ENCODE data around the gene NEK1. TPM values are rescaled to one million over a fixed set of nuclear protein-coding genes. Genes with fewer than 3 reads are reported as not detected.
"Not testable (repeated sequence)": the region's sequence is repeated elsewhere in the genome, so short reads cannot be mapped to it uniquely, and the experiment has no call there.

The NEK1 gene
- total RNA-seq, 1 experiment from 2014 or later, result 18.6 TPM

DNA sequence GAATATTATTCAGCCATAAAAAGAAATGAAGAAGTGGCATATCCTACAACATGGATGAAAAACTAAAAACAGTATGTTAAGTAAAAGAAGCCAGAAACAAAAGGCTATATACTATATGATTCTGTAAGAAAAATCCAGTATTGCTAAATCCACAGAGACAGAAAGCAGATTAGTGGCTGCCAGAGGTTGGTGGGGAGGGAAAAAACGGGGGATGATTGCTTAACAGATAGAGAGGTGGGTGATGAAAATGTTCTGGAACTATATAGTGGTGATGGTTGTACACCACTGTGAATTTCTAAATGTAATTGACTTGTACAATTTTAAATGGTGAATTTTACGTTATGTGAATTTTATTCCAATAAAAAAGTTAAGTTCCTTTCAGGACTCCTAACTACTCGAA is 184.0 kb downstream of the NEK1 start:
- no TSS peak for BruUV-seq (replicated peaks)
- Histone ChIP-seq H3K9me3 (ENCODE audit: insufficient read depth, low read depth) (no peaks in the 10 kb centered on the region), H3K27ac (no peak overlapping the region), H3F3A (ENCODE audit: insufficient read depth, low read depth) (no peaks in the 10 kb centered on the region), H3K4me2 (no peak overlapping the region), H3K4me3 (no peak overlapping the region), H3K27me3 (ENCODE audit: insufficient read depth, low read depth) (no peaks in the 10 kb centered on the region), H3K9me2 (ENCODE audit: insufficient read depth) (no peaks in the 10 kb centered on the region), H4K20me1 (ENCODE audit: insufficient read depth) (no peaks in the 10 kb centered on the region), H3K4me1 (replicated peaks; ENCODE audit: insufficient read depth) (no peaks in the 10 kb centered on the region), H2AFZ (no peak overlapping the region), H3K79me2 (ENCODE audit: low read depth) (no peaks in the 10 kb centered on the region), H3K36me3 (ENCODE audit: low read depth) (no peaks in the 10 kb centered on the region)
- CTCF ChIA-PET, result no interaction called here
- TF ChIP-seq, protein P1, sequence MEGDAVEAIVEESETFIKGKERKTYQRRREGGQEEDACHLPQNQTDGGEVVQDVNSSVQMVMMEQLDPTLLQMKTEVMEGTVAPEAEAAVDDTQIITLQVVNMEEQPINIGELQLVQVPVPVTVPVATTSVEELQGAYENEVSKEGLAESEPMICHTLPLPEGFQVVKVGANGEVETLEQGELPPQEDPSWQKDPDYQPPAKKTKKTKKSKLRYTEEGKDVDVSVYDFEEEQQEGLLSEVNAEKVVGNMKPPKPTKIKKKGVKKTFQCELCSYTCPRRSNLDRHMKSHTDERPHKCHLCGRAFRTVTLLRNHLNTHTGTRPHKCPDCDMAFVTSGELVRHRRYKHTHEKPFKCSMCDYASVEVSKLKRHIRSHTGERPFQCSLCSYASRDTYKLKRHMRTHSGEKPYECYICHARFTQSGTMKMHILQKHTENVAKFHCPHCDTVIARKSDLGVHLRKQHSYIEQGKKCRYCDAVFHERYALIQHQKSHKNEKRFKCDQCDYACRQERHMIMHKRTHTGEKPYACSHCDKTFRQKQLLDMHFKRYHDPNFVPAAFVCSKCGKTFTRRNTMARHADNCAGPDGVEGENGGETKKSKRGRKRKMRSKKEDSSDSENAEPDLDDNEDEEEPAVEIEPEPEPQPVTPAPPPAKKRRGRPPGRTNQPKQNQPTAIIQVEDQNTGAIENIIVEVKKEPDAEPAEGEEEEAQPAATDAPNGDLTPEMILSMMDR (conservative IDR thresholded peaks at IDR 0.05), result no peak
- TF ChIP-seq EZH2 (IDR thresholded peaks at IDR 0.05; ENCODE audit: low read depth), result no peak
- DNase-seq, result no peak
- intact Hi-C loops (cut with micrococcal nuclease; ENCODE audit: unreplicated experiment), result no loop called here
- POLR2A ChIA-PET (ENCODE audit: unreplicated experiment), result no interaction called here

DNA sequence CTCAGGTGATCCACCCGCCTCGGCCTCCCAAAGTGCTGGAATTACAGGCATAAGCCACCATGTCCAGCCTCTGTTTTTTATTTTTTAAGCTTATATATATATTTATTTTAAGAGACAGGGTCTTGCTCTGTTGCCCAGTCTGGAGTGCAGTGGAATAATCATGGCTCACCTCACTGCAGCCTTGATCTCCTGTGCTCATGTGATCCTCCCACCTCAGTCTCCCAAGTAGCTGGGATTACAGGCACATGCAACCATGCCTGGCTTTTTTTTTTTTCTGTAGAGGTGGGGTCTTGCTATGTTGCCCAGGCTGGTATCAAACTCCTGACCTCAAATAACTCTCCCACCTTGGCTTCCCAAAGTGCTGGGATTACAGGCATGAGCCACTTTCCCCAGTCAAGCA is 184.7 kb downstream of the NEK1 start:
- H3K9me2 ChIP-seq (ENCODE audit: insufficient read depth); H3K27me3 ChIP-seq (ENCODE audit: insufficient read depth, low read depth); H3K4me1 ChIP-seq (replicated peaks; ENCODE audit: insufficient read depth); intact Hi-C loops (cut with micrococcal nuclease; ENCODE audit: unreplicated experiment); BruUV-seq (replicated peaks); CTCF ChIA-PET; DNase-seq; H3F3A ChIP-seq (ENCODE audit: insufficient read depth, low read depth); H4K20me1 ChIP-seq (ENCODE audit: insufficient read depth); H3K27ac ChIP-seq; H3K4me3 ChIP-seq; H3K4me2 ChIP-seq; H3K9me3 ChIP-seq (ENCODE audit: insufficient read depth, low read depth); POLR2A ChIA-PET (ENCODE audit: unreplicated experiment); H2AFZ ChIP-seq; H3K36me3 ChIP-seq (ENCODE audit: low read depth); H3K79me2 ChIP-seq (ENCODE audit: low read depth): not testable (repeated sequence)

DNA sequence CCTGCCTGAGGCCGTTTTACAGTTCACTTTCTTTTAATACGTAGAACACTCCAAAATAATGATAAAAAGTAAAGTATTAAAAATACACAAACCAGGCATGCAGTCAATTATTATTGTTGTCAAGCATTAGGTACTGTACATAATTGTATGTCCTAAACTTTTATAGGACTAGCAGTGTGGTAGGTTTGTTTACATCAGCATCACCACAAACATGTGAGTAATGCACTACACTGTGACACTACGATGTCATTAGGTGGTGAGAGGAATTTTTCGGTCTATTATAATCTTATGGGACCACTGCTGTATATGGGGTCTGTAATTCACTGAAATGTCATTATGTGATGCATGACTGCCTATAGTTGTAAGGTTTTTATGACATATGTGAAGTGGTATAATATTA is 192.1 kb downstream of the NEK1 start:
- Histone ChIP-seq H3K4me3 (no peak overlapping the region), H3K36me3 (ENCODE audit: low read depth) (no peaks in the 10 kb centered on the region), H3F3A (ENCODE audit: insufficient read depth, low read depth) (no peaks in the 10 kb centered on the region), H3K9me3 (ENCODE audit: insufficient read depth, low read depth) (no peaks in the 10 kb centered on the region), H3K27ac (no peak overlapping the region), H4K20me1 (ENCODE audit: insufficient read depth) (no peaks in the 10 kb centered on the region), H3K4me1 (replicated peaks; ENCODE audit: insufficient read depth) (no peaks in the 10 kb centered on the region), H3K9me2 (ENCODE audit: insufficient read depth) (no peaks in the 10 kb centered on the region), H3K79me2 (ENCODE audit: low read depth) (no peaks in the 10 kb centered on the region), H3K4me2 (no peak overlapping the region), H2AFZ (no peak overlapping the region), H3K27me3 (ENCODE audit: insufficient read depth, low read depth) (no peaks in the 10 kb centered on the region)
- no TSS peak for BruUV-seq (replicated peaks)
- TF ChIP-seq, protein P1 (conservative IDR thresholded peaks at IDR 0.05), result no peak
- TF ChIP-seq EZH2 (IDR thresholded peaks at IDR 0.05; ENCODE audit: low read depth), result no peak
- intact Hi-C loops (cut with micrococcal nuclease; ENCODE audit: unreplicated experiment), result no loop called here
- no peak for DNase-seq
- ChIA-PET CTCF (no interaction called here), POLR2A (ENCODE audit: unreplicated experiment) (no interaction called here)

DNA sequence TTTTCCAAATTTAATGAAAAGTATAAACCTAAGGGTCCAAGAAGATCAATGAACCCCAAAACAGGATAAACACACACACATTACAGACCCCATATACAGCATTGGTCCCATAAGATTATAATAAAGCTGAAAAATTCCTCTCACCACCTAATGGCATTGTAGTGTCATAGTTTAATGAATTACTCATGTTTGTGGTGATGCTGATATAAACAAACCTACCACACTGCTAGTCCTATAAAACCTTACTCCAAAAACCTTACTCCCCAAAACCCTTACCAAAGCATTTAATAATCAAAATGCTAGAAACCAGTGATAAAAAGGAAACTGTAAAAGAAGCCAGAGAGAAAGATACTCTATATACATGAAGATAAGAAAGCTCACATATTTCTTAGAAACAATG is 193.5 kb downstream of the NEK1 start:
- ChIA-PET POLR2A (ENCODE audit: unreplicated experiment) (no interaction called here), CTCF (no interaction called here)
- no TSS peak for BruUV-seq (replicated peaks)

More for the DNA sequence above, 193.5 kb downstream of the NEK1 start:
- Histone ChIP-seq H3K4me3 (no peak overlapping the region), H3K9me2 (ENCODE audit: insufficient read depth) (no peaks in the 10 kb centered on the region), H4K20me1 (ENCODE audit: insufficient read depth) (no peaks in the 10 kb centered on the region), H3K4me2 (no peak overlapping the region), H2AFZ (no peak overlapping the region), H3K27me3 (ENCODE audit: insufficient read depth, low read depth) (no peaks in the 10 kb centered on the region), H3K36me3 (ENCODE audit: low read depth) (no peaks in the 10 kb centered on the region), H3K4me1 (replicated peaks; ENCODE audit: insufficient read depth) (peaks cover 7% of the 10 kb centered on the region; the same call in 1 of the 2 replicates), H3K9me3 (ENCODE audit: insufficient read depth, low read depth) (no peaks in the 10 kb centered on the region), H3K79me2 (ENCODE audit: low read depth) (no peaks in the 10 kb centered on the region), H3K27ac (no peak overlapping the region), H3F3A (ENCODE audit: insufficient read depth, low read depth) (no peaks in the 10 kb centered on the region)
- intact Hi-C loops (cut with micrococcal nuclease; ENCODE audit: unreplicated experiment), result no loop called here
- no peak for DNase-seq
- TF ChIP-seq EZH2 (IDR thresholded peaks at IDR 0.05; ENCODE audit: low read depth), result no peak
- TF ChIP-seq, protein P1 (conservative IDR thresholded peaks at IDR 0.05), result no peak

Data from PC-9 (cell line).